ENCODE data around the gene LIPC.

The LIPC gene

GRCh38 chr15:58558777-58559176 lies 127.0 kb downstream of the LIPC start:
- no peak overlapping the region for H3K4me3 ChIP-seq (ENCODE audit: low read depth, low read length)
- no peak for DNase-seq (ENCODE audit: low read depth)

DNA sequence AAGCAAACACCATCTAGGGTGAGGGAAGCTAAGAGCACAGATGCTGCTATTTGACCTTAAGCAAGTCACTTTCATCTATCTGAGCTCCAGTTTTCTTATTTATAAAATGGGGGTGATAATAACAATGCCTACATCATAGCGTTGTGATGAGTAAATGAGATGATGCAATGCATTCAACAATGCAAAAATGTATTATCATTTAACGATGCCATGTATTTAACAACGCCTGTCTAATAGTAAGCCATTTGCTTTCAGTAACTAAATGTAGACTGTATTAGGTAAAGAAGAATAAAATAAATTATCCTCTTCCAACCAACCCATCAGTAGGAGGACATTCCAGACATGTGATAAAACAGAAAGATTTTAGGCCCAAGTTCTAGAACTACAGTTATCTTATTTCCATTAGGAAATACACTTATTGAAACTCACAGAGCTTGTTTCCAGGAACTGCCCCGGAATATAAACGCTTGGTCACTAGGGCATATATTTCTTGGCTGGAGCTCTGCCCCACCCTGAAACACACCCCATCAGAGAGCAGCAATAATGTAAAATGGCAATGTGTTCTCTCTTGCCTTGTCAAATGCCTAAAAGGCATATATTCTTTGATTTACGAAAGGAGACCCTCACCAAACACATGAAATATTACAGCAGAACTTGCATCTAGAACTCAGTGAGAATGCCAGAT lies 128.3 kb downstream of the LIPC start:
- H3K4me3 ChIP-seq (ENCODE audit: low read depth, low read length), result no peak overlapping the region
- no peak for DNase-seq (ENCODE audit: low read depth)

DNA sequence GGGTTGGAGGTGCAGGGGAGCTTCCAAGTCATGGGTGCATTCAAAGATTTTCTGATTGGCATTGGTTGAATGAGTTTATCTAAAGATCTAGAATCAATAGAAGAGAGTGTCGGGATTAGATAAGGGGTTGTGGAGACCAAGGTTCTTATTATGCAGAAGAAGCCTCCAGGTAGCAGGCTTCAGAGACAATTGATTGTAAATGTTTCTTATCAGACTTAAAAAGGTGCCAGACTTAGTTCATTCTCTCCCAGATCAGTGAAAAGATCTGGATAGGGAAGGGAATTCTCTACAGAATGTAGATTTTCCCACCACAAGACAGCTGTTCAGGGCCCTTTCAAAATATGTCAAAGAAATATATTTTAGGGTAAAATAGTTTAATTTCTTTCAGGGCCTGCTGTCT lies 129.5 kb downstream of the LIPC start:
- no peak overlapping the region for H3K4me3 ChIP-seq (ENCODE audit: low read depth, low read length)
- no peak for DNase-seq (ENCODE audit: low read depth)

- no peak overlapping the region for H3K4me3 ChIP-seq (ENCODE audit: low read depth, low read length)
These were observed 130.3 kb downstream of the LIPC start for GRCh38 chr15:58562135-58562534.

DNA sequence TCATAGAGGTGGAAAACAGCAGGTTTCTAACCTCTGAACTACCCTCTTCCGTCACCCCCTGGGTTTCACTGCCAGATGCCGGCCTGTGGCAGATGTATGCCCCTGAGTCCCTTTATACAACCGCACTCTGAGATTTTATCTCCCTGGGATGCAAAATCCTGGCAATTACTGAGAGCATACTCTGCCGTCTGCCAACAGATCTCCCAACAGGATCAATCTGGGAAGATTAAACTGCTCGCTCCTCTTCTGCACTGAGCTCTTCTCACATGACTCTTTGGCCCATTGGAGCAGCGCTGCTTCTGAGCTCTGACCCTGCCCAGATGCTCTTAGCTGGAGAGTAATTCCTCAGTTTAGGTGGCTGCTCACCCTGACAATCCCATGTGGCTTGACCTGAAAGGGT lies 133.2 kb downstream of the LIPC start:
- H3K4me3 ChIP-seq (ENCODE audit: low read depth, low read length), result no peak overlapping the region

More at GRCh38 chr15:58562135-58562534, 130.3 kb downstream of the LIPC start:
- DNase-seq (ENCODE audit: low read depth), result no peak

GRCh38 chr15:58565619-58566018 lies 133.8 kb downstream of the LIPC start:
- no peak overlapping the region for H3K4me3 ChIP-seq (ENCODE audit: low read depth, low read length)
- no peak for DNase-seq (ENCODE audit: low read depth)

More for the DNA sequence above, 133.2 kb downstream of the LIPC start:
- no peak for DNase-seq (ENCODE audit: low read depth)

GRCh38 chr15:58566029-58566428 lies 134.2 kb downstream of the LIPC start:
- DNase-seq (ENCODE audit: low read depth), result no peak
- H3K4me3 ChIP-seq (ENCODE audit: low read depth, low read length), result no peak overlapping the region

GRCh38 chr15:58568157-58568571 lies 136.4 kb downstream of the LIPC start:
- H3K4me3 ChIP-seq (ENCODE audit: low read depth, low read length), result no peak overlapping the region
- no peak for DNase-seq (ENCODE audit: low read depth)

DNA sequence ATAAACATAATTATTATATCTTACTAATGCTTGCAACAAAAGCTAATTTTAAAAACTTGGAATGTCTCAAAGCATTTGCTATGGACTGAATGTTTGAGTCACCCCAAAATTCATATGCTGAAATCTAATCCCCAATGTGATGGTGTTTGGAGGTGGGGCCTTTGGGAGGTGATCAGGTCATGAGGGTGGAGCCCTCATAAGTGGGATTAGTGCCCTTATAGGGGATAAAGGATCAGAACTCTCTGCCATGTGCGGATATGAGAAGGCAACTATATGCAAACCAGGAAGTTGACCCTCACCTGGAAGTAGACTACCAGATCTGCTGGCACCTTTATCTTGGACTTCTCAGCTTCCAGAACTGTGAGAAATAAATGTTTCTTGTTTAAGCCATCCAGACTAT lies 137.7 kb downstream of the LIPC start:
- H3K4me3 ChIP-seq (ENCODE audit: low read depth, low read length), result no peak overlapping the region
- no peak for DNase-seq (ENCODE audit: low read depth)

DNA sequence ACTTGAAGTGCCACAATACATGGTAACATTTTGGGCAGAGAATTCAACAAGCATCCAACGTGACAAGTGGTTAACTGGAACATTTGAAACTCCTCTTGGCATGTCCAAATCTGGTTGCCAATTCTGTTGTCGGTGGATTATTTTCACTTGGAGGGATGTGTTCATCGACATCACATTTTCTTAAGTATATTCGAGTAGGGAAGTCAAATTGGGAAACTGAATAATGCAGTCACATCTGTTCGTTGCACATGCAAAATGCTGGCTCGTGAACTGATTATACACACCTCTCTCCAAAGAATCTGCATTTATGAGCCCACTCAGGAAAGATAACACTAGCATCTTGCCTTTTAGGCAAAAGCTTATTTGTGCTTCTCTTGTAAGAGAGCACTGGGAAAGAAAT lies 139.7 kb downstream of the LIPC start:
- no peak overlapping the region for H3K4me3 ChIP-seq (ENCODE audit: low read depth, low read length)
- DNase-seq (ENCODE audit: low read depth), result no peak

DNA sequence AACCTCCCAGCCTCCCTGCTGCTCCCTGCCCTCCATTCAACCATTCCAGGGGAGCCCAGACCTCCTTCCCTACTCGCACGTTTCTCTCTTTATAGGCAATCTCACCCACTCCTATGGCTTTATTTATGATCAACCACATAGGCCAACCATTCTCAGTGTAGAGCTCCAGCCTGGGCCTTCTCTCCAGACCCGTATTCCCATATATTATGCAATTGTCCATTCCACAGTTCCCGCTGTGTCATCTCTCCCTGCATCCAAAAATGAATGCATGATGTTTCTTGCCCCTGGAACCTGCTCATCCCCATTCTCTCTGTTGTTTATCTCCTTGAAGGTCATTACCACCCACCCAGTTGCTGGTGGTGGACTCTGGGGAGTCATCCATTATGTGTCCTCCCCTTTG lies 140.7 kb downstream of the LIPC start:
- H3K4me3 ChIP-seq (ENCODE audit: low read depth, low read length), result no peak overlapping the region
- no peak for DNase-seq (ENCODE audit: low read depth)

DNA sequence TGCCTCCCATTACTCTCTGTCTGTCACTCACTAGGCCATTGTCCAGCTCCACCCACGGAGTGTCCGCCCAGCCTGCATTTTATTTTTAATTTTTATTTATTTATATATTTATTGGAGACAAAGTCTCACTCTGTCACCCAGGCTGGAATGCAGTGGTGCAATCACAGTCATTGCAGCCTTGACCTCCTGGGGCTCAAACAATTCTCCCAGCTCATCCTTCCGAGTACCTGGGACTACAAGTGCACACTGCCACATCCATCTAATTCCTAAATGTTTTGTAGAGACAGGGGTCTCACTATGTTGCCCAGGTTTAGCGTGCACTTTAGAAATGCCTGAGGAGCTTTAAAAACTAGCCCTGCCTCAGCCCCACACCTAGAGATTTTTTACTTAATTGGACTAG lies 141.5 kb downstream of the LIPC start:
- DNase-seq (ENCODE audit: low read depth), result no peak
- no peak overlapping the region for H3K4me3 ChIP-seq (ENCODE audit: low read depth, low read length)

- H3K4me3 ChIP-seq (ENCODE audit: low read depth, low read length), result no peak overlapping the region
- DNase-seq (ENCODE audit: low read depth), result no peak
These were observed 142.8 kb downstream of the LIPC start for GRCh38 chr15:58574631-58575030.

- DNase-seq (ENCODE audit: low read depth), result no peak
- no peak overlapping the region for H3K4me3 ChIP-seq (ENCODE audit: low read depth, low read length)
These were observed 143.4 kb downstream of the LIPC start for GRCh38 chr15:58575045-58575786.

- no peak overlapping the region for H3K4me3 ChIP-seq (ENCODE audit: low read depth, low read length)
- no peak for DNase-seq (ENCODE audit: low read depth)
These were observed 144.9 kb downstream of the LIPC start for GRCh38 chr15:58576657-58577056.

DNA sequence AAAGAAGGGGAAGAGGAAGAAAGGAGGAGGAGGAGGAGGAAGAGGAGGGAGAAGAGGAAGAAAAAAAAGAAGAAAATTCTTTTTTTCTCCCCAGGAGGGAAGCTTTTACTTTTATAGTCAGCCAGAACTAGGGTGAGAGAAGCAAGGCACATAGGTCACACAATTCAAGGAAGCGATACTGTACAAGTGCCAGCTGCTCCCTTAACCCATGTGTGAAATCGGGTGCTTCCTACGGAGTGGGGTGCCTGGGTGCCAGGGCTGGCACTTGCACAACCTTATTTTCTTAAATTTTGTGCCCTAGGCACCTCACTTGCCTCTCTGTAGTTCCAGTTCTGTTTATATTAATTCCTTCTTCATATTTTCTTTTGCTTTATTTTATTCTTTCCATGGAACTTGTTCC lies 150.4 kb downstream of the LIPC start:
- H3K4me3 ChIP-seq (ENCODE audit: low read depth, low read length), result no peak overlapping the region
- no peak for DNase-seq (ENCODE audit: low read depth)

DNA sequence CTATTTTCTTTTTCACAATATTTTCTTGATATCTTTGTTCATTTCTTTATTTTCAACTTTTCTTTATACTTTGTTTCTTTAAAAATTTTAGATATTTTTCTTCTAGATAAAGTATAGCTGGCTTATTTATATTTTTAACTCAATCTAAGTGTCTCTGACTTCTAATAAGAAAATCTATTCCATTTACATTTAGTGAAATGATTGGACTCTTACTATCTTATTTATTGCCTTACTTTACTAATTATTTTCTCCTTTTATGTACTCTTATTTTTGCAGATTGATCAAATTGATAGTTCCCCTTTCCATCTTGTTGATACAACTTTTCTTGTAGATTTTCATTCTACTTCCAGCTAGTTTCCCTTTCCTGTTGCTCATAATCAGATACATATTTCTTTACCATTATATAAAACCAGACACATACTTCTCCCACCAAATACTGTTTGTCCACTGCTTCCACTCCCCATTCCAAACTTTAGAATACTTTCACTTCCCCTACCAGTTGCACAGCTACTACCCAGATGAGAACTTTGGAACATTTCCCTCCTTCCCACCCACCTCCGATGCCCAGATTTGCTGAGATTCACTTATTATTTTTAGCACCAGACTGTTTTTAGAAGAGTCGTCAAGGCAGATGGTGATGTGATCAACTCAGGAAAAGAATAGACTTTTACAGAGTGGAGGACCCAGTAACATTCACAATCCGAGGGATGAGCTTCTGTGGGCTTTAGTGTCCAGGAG lies 151.5 kb downstream of the LIPC start:
- no peak for DNase-seq (ENCODE audit: low read depth)
- H3K4me3 ChIP-seq (ENCODE audit: low read depth, low read length), result no peak overlapping the region

DNA sequence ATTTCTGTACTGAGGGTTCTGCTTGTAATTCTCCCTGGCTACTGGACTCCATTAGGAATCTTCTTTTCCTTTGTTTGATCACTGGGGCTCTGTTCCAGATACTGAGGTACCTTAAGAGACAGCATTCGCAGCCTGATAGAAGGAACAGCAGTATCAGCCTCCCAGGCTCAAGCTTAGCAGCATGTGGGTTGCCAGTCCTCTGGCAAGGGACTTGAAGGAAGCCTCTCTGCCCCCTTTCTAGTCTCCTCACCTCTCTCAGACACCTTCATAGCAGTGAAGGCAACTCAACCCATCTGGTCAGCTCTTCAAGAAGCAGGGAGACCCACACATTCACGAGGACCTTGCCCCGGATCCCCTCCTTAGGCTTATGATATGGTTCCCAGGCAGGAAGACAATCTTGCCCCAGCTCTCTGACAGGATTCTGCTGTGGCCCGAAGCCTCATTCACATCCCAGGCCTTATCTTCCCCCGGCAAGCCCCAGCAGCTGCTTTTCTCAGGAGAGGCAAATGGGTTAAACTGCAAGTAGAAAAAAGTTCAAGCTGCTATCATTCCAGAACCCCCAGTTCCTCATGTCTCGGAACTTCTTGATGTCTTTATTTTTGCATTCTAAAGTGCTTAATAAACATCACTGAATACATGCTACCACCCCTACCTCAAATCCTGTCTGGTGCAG lies 153.1 kb downstream of the LIPC start:
- no peak overlapping the region for H3K4me3 ChIP-seq (ENCODE audit: low read depth, low read length)
- no peak for DNase-seq (ENCODE audit: low read depth)

DNA sequence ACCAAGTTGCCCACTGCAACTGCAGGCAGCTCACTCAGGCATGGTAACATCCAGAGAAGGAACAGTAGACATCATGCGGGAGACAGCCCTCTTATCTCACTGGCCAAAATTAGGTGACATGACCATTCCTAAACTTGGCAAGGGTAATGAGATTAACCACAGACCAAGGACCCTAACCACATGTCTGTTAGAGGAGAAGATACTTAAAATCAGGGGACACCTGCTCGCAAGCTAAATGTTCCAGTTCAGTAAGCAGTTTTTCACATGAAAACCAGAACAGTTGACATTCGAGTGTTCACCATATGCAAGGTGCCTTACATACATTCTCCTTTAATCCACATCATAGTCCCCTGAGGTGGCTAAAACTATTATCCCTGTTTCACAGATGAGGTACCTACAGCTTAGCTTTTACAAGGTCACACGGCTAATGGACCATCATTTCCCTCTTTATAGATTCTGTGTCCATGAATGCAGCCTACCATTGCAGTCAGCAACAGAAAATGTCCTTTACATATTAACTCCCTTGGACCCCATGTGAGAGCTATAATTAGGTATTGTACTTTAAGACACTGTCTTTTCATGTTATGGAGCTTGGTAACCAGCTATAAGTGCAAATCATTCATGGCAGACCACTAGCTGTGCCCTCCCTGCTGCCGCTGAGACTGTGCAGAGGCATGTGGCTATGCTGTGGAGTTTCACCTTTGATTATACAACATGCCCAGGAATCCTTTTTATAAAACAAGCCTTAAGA lies 154.1 kb downstream of the LIPC start:
- DNase-seq (ENCODE audit: low read depth), result no peak
- no peak overlapping the region for H3K4me3 ChIP-seq (ENCODE audit: low read depth, low read length)

All from skeletal muscle cell (primary cell).